Measurements from ENCODE around the gene TDRD10.

DNA sequence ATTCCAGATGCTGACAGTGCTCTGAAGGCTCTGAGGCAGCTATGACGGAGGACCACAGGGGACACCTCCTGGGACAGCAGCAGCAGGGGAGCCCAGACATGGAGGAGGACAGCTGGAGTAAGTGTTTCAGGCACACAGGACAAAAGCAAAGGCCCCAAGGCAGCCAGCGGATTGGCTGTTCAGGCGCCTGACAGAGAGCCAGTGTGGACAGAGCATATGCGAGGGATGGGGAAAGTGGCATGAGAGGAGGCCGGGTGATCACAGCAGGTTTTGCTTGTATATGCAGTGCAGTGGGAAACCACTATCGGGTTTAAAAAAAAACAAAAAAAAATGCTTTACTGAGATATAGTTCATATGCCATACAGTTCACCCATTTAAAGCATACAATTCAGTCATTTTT is 84.6 kb downstream of the TDRD10 start:
- TF ChIP-seq, protein P1, sequence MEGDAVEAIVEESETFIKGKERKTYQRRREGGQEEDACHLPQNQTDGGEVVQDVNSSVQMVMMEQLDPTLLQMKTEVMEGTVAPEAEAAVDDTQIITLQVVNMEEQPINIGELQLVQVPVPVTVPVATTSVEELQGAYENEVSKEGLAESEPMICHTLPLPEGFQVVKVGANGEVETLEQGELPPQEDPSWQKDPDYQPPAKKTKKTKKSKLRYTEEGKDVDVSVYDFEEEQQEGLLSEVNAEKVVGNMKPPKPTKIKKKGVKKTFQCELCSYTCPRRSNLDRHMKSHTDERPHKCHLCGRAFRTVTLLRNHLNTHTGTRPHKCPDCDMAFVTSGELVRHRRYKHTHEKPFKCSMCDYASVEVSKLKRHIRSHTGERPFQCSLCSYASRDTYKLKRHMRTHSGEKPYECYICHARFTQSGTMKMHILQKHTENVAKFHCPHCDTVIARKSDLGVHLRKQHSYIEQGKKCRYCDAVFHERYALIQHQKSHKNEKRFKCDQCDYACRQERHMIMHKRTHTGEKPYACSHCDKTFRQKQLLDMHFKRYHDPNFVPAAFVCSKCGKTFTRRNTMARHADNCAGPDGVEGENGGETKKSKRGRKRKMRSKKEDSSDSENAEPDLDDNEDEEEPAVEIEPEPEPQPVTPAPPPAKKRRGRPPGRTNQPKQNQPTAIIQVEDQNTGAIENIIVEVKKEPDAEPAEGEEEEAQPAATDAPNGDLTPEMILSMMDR (conservative IDR thresholded peaks at IDR 0.05): no peak
- no peak for TF ChIP-seq EZH2 (IDR thresholded peaks at IDR 0.05; ENCODE audit: low read depth)
